Smooth muscle cell (in vitro differentiated cells): ENCODE data around the gene PIP5K1B. TPM values are rescaled to one million over a fixed set of nuclear protein-coding genes. Genes with fewer than 3 reads are reported as not detected.

ENCODE experiments used
- DNase-seq: peaks from one replicate; lab custom pipeline; 2025; ENCODE audit not compliant: unreplicated experiment; lab: John Stamatoyannopoulos, UW
- H2AFZ ChIP-seq: fragments of 200-600 bp; sonication (generic); 2 replicates; pipeline ENCODE4 v1.6.0; 2016; ENCODE audit warnings: antibody characterized with exemption, low read depth, mild to moderate bottlenecking
- H3F3A ChIP-seq: fragments of 200-600 bp; sonication (generic); 2 replicates; pipeline ENCODE4 v1.6.0; 2017; ENCODE audit warnings: antibody characterized with exemption, low read depth
- H3K27ac ChIP-seq: fragments of 200-600 bp; sonication (generic); 2 replicates; pipeline ENCODE4 v1.5.1; 2016; ENCODE audit warnings: low read depth, mild to moderate bottlenecking
- H3K27me3 ChIP-seq: fragments of 200-600 bp; sonication (generic); 2 replicates; pipeline ENCODE4 v1.6.1; 2016; ENCODE audit warnings: low read depth, mild to moderate bottlenecking
- H3K36me3 ChIP-seq: fragments of 200-600 bp; sonication (generic); 2 replicates; pipeline ENCODE4 v1.5.1; 2016; ENCODE audit warnings: low read depth
- H3K4me1 ChIP-seq: fragments of 200-600 bp; sonication (generic); 2 replicates; pipeline ENCODE4 v1.5.1; 2016; ENCODE audit warnings: low read depth
- H3K4me2 ChIP-seq: fragments of 200-600 bp; sonication (generic); 2 replicates; pipeline ENCODE4 v1.6.0; 2016; ENCODE audit warnings: mild to moderate bottlenecking
- H3K4me3 ChIP-seq: fragments of 200-600 bp; sonication (generic); 2 replicates; pipeline ENCODE4 v1.5.1; 2016; ENCODE audit warnings: mild to moderate bottlenecking
- H3K79me2 ChIP-seq: fragments of 200-600 bp; sonication (generic); 2 replicates; pipeline ENCODE4 v1.6.0; 2016; ENCODE audit warnings: low read depth, mild to moderate bottlenecking
- H3K9ac ChIP-seq: fragments of 200-600 bp; sonication (generic); 2 replicates; pipeline ENCODE4 v1.6.0; 2016; ENCODE audit warnings: low read depth
- H3K9me3 ChIP-seq: fragments of 200-600 bp; sonication (generic); replicated peaks from 2 replicates; pipeline ENCODE4 v1.5.1; 2016; ENCODE audit warnings: low read depth
- H4K20me1 ChIP-seq: fragments of 200-600 bp; sonication (generic); 2 replicates; pipeline ENCODE4 v1.6.0; 2016; ENCODE audit warnings: low read depth
- CTCF ChIP-seq: fragments of 200-600 bp; sonication (generic); IDR thresholded peaks from 2 replicates; pipeline ENCODE4 v1.5.1; 2017; ENCODE audit warnings: borderline replicate concordance, mild to moderate bottlenecking, antibody characterized with exemption; ENCODE audit not compliant: insufficient read depth, poor library complexity, severe bottlenecking
- WGBS: methylation state at CpG from one replicate; pipeline ENCODE4 v1.1.7; 2016; ENCODE audit warnings: low lambda C conversion rate; 5-methylcytosine and 5-hydroxymethylcytosine counted together
- polyA plus RNA-seq: library from polyadenylated mRNA; unstranded; fragments of >200 nt; fragmentation: Nextera tagmentation; extraction: Ambion mirVana; gene quantifications from 2 replicates; pipeline ENCODE4 v1.2.1, GENCODE V29; 2016
- total RNA-seq: library from RNA; depleted of rRNA; stranded (reverse); fragments of >200 nt; gene quantifications from 2 replicates; pipeline ENCODE4 v1.2.3, GENCODE V29; 2014

PIP5K1B gene
- total and polyA plus RNA-seq, 2 experiments from 2014 or later: not detected

DNA sequence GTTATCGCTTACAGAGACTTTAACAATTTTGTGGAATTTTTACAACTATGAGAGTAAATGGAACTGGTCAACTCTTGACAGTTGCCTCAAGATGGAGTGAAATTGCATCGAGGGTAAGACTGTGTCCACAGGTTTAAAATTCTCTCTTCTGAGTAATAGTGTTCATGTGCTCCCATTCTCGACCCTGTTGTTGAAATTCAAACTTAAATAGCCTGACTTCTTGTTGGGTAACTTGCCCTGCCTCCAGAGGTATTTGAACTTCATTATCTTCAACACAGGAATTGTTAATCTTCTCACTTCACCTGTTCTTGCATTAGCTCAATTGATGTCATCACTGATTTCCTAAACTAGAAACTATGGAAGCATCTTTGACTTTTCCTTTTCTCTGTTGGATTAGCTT is 77.5 kb downstream of the PIP5K1B start:
- Histone ChIP-seq H3K4me2 (peak overlapping the region; percentile 48), H2AFZ (no peak overlapping the region), H3F3A (no peaks in the 10 kb centered on the region), H4K20me1 (peaks cover 44% of the 10 kb centered on the region), H3K9ac (no peak overlapping the region), H3K27me3 (no peaks in the 10 kb centered on the region), H3K4me1 (peaks cover 27% of the 10 kb centered on the region), H3K79me2 (peaks cover 17% of the 10 kb centered on the region), H3K9me3 (no peaks in the 10 kb centered on the region), H3K36me3 (no peaks in the 10 kb centered on the region), H3K4me3 (peak overlapping the region; percentile 11), H3K27ac (no peak overlapping the region)
- no peak for TF ChIP-seq CTCF
- 78% methylated on average over 3 of the region's 3 CpGs for WGBS
- DNase-seq: no peak

- Histone ChIP-seq H3K36me3 (no peaks in the 10 kb centered on the region), H4K20me1 (peaks cover 41% of the 10 kb centered on the region), H3K9me3 (no peaks in the 10 kb centered on the region), H3K4me1 (peaks cover 24% of the 10 kb centered on the region), H3K27me3 (no peaks in the 10 kb centered on the region), H3K79me2 (peaks cover 12% of the 10 kb centered on the region), H3K4me2 (no peak overlapping the region), H2AFZ (no peak overlapping the region), H3F3A (no peaks in the 10 kb centered on the region), H3K27ac (no peak overlapping the region), H3K4me3 (no peak overlapping the region), H3K9ac (no peak overlapping the region)
- DNase-seq: no peak
- no peak for TF ChIP-seq CTCF
- WGBS: 76% methylated on average over 2 of the region's 2 CpGs
Measured at GRCh38 chr9:68785965-68786364, 80.9 kb downstream of the PIP5K1B start.

DNA sequence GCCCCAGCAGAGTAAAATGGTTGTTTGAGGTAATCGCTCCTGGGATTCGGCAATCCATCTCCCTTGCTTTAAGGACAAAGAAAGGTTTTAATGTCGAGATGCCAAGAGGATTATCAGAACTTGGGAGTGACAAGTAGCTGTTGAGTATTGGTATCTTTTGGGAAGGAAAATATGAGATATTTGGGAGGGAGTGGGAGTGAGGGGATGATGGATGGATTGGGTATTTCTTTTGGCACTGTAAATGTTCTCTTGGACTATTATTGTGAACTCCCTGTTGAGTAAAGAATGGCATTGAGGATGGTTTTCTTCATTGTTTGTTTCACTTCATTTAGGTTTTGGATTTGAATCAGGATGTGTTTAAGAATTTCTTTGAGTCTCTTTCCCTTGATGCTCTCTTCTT is 86.1 kb downstream of the PIP5K1B start:
- H3K9me3 ChIP-seq: no peaks in the 10 kb centered on the region
- no peak for DNase-seq
- no peaks in the 10 kb centered on the region for H3K4me1 ChIP-seq
- no peak overlapping the region for H3K4me3 ChIP-seq
- no peaks in the 10 kb centered on the region for H3K36me3 ChIP-seq
- no peaks in the 10 kb centered on the region for H3K27me3 ChIP-seq
- no peaks in the 10 kb centered on the region for H4K20me1 ChIP-seq
- H3K9ac ChIP-seq: no peak overlapping the region
- H3F3A ChIP-seq: no peaks in the 10 kb centered on the region
- whole genome bisulfite sequencing: 91% methylated on average over 3 of the region's 3 CpGs
- H3K4me2 ChIP-seq: no peak overlapping the region
- no peak for TF ChIP-seq CTCF
- H2AFZ ChIP-seq: no peak overlapping the region
- H3K79me2 ChIP-seq: no peaks in the 10 kb centered on the region
- H3K27ac ChIP-seq: no peak overlapping the region

DNA sequence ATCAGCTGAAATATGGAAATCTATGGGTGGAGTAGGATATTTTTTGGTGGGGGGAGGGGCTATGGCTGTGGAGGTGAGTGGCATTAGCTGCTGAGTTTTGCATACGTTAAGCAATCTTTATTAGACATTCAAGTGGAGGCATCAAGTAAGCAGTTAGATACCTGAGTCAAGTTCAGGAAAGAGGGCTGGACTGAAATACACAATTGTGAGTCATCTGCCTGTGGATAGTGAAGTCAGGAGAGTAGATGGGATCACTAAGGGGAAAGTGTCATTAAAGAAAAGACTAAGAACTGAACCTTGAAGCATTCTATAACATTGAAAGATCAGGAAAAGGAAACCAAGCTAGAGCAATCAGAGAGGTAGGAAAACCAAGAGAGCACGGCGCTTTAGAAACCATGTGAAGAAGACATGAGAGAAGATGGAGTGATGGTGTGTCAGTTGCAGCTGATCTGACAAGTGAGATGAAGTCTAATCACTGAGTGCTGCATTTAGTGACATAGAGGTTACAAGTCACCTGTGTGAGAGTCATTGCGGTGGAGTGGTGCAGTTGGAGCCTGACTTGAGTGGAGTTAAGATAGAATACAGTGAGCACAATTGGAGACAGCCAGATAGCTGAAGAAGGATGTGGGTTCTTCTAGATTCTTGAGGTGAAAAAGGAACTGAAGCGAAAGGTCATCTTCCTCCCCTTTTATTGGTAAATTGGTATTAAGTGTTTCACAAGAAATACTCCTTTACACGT is 88.7 kb downstream of the PIP5K1B start:
- H3K27ac ChIP-seq: no peak overlapping the region
- no peak overlapping the region for H3K4me3 ChIP-seq
- no peaks in the 10 kb centered on the region for H3K4me1 ChIP-seq
- DNase-seq: no peak
- 90% methylated on average over 6 of the region's 6 CpGs for WGBS
- H3K27me3 ChIP-seq: no peaks in the 10 kb centered on the region
- no peaks in the 10 kb centered on the region for H3K36me3 ChIP-seq
- H3K9me3 ChIP-seq: no peaks in the 10 kb centered on the region
- H3K9ac ChIP-seq: no peak overlapping the region
- no peak overlapping the region for H2AFZ ChIP-seq
- H4K20me1 ChIP-seq: no peaks in the 10 kb centered on the region
- no peaks in the 10 kb centered on the region for H3F3A ChIP-seq
- H3K79me2 ChIP-seq: no peaks in the 10 kb centered on the region
- no peak overlapping the region for H3K4me2 ChIP-seq
- no peak for TF ChIP-seq CTCF
